Measurements from ENCODE around the gene VRK2.
"Not testable (repeated sequence)": the region's sequence is repeated elsewhere in the genome, so short reads cannot be mapped to it uniquely, and the experiment has no call there.

VRK2 gene

GRCh38 chr2:58170334-58170933 is 123.8 kb downstream of the VRK2 start:
- not testable (repeated sequence) for DNase-seq

GRCh38 chr2:58171831-58172230 is 125.2 kb downstream of the VRK2 start:
- not testable (repeated sequence) for DNase-seq

GRCh38 chr2:58177187-58177586 is 130.6 kb downstream of the VRK2 start:
- not testable (repeated sequence) for DNase-seq

GRCh38 chr2:58180175-58180574 is 133.6 kb downstream of the VRK2 start:
- DNase-seq, result not testable (repeated sequence)

- no peak for DNase-seq
Measured at GRCh38 chr2:58180635-58181034, 134.0 kb downstream of the VRK2 start.

GRCh38 chr2:58182527-58182926 is 135.9 kb downstream of the VRK2 start:
- no peak for DNase-seq

GRCh38 chr2:58186501-58186900 is 139.9 kb downstream of the VRK2 start:
- DNase-seq, result no peak

GRCh38 chr2:58187022-58187421 is 140.4 kb downstream of the VRK2 start:
- DNase-seq, result not testable (repeated sequence)

- DNase-seq, result no peak
Measured at GRCh38 chr2:58194458-58194857, 147.9 kb downstream of the VRK2 start.

- no peak for DNase-seq
Measured at GRCh38 chr2:58195662-58196061, 149.1 kb downstream of the VRK2 start.

- DNase-seq, result no peak
Measured at GRCh38 chr2:58197894-58198293, 151.3 kb downstream of the VRK2 start.

GRCh38 chr2:58202404-58202803 is 155.8 kb downstream of the VRK2 start:
- no peak for DNase-seq

GRCh38 chr2:58203018-58203417 is 156.4 kb downstream of the VRK2 start:
- no peak for DNase-seq

- no peak for DNase-seq
Measured at GRCh38 chr2:58204195-58204959, 157.8 kb downstream of the VRK2 start.

GRCh38 chr2:58206785-58207184 is 160.2 kb downstream of the VRK2 start:
- DNase-seq, result no peak

GRCh38 chr2:58207189-58207588 is 160.6 kb downstream of the VRK2 start:
- DNase-seq, result no peak
